ENCODE data around the gene HOXD4.

Gene HOXD4

GRCh38 chr2:176199902-176200301 lies 48.6 kb downstream of the HOXD4 start:
- H3K4me1 ChIP-seq (ENCODE audit: low read length): no peaks in the 10 kb centered on the region
- no peak overlapping the region for H3K9ac ChIP-seq (ENCODE audit: low read length)
- no peaks in the 10 kb centered on the region for H4K20me1 ChIP-seq (ENCODE audit: insufficient read depth, low read length)
- TF ChIP-seq CTCF (IDR thresholded peaks at IDR 0.05; ENCODE audit: low read depth, low read length) (no peak), EZH2phosphoT487 (IDR thresholded peaks at IDR 0.05; ENCODE audit: low read depth) (no peak)
- no peak overlapping the region for H3K4me3 ChIP-seq (ENCODE audit: low read length)
- no peak overlapping the region for H3K27ac ChIP-seq (ENCODE audit: low read length)
- no peaks in the 10 kb centered on the region for H3K36me3 ChIP-seq (replicated peaks; ENCODE audit: low read depth, low read length)
- H3K4me2 ChIP-seq (ENCODE audit: low read length): no peak overlapping the region
- H3K79me2 ChIP-seq (ENCODE audit: low read length): no peaks in the 10 kb centered on the region
- no peak overlapping the region for H2AFZ ChIP-seq (ENCODE audit: low read depth, low read length)
- H3K27me3 ChIP-seq (ENCODE audit: low read depth, low read length): 0 out of 2 replicates have a peak, but pooled peaks cover 2% of the 10 kb centered on the region
- no peaks in the 10 kb centered on the region for H3K9me3 ChIP-seq (ENCODE audit: insufficient read depth, low read length)

- Histone ChIP-seq H4K20me1 (ENCODE audit: insufficient read depth, low read length) (no peaks in the 10 kb centered on the region), H3K4me3 (ENCODE audit: low read length) (no peak overlapping the region), H3K36me3 (replicated peaks; ENCODE audit: low read depth, low read length) (no peaks in the 10 kb centered on the region), H3K9me3 (ENCODE audit: insufficient read depth, low read length) (no peaks in the 10 kb centered on the region), H3K4me1 (ENCODE audit: low read length) (no peaks in the 10 kb centered on the region), H2AFZ (ENCODE audit: low read depth, low read length) (no peak overlapping the region), H3K4me2 (ENCODE audit: low read length) (no peak overlapping the region), H3K9ac (ENCODE audit: low read length) (no peak overlapping the region), H3K79me2 (ENCODE audit: low read length) (no peaks in the 10 kb centered on the region), H3K27ac (ENCODE audit: low read length) (no peak overlapping the region), H3K27me3 (ENCODE audit: low read depth, low read length) (0 out of 2 replicates have a peak, but pooled peaks cover 2% of the 10 kb centered on the region)
- TF ChIP-seq CTCF (IDR thresholded peaks at IDR 0.05; ENCODE audit: low read depth, low read length) (no peak), EZH2phosphoT487 (IDR thresholded peaks at IDR 0.05; ENCODE audit: low read depth) (no peak)
Observed at GRCh38 chr2:176200971-176201370, 49.6 kb downstream of the HOXD4 start.

- Histone ChIP-seq H3K27ac (ENCODE audit: low read length) (no peak overlapping the region), H3K4me2 (ENCODE audit: low read length) (no peak overlapping the region), H3K79me2 (ENCODE audit: low read length) (no peaks in the 10 kb centered on the region), H3K36me3 (replicated peaks; ENCODE audit: low read depth, low read length) (no peaks in the 10 kb centered on the region), H3K9me3 (ENCODE audit: insufficient read depth, low read length) (no peaks in the 10 kb centered on the region), H4K20me1 (ENCODE audit: insufficient read depth, low read length) (no peaks in the 10 kb centered on the region), H2AFZ (ENCODE audit: low read depth, low read length) (no peak overlapping the region), H3K9ac (ENCODE audit: low read length) (no peak overlapping the region), H3K4me3 (ENCODE audit: low read length) (no peak overlapping the region), H3K27me3 (ENCODE audit: low read depth, low read length) (0 out of 2 replicates have a peak, but pooled peaks cover 2% of the 10 kb centered on the region), H3K4me1 (ENCODE audit: low read length) (no peaks in the 10 kb centered on the region)
- no peak for TF ChIP-seq CTCF (IDR thresholded peaks at IDR 0.05; ENCODE audit: low read depth, low read length)
- TF ChIP-seq EZH2phosphoT487 (IDR thresholded peaks at IDR 0.05; ENCODE audit: low read depth): no peak
Observed at GRCh38 chr2:176202491-176202890, 51.1 kb downstream of the HOXD4 start.

Measured in OCI-LY3 (cell line).